Erythroblast (primary cell): ENCODE measurements around the gene MLST8.

Experiments used
- GATA1 ChIP-seq: IDR thresholded peaks from 2 replicates; pipeline ENCODE4 v1.6.1; 2011; ENCODE audit warnings: low read depth, mild to moderate bottlenecking, control low read depth, low read length, moderate library complexity
- POLR2A ChIP-seq: IDR thresholded peaks from 2 replicates; pipeline ENCODE4 v1.6.1; 2011; ENCODE audit warnings: mild to moderate bottlenecking, low read length

DNA sequence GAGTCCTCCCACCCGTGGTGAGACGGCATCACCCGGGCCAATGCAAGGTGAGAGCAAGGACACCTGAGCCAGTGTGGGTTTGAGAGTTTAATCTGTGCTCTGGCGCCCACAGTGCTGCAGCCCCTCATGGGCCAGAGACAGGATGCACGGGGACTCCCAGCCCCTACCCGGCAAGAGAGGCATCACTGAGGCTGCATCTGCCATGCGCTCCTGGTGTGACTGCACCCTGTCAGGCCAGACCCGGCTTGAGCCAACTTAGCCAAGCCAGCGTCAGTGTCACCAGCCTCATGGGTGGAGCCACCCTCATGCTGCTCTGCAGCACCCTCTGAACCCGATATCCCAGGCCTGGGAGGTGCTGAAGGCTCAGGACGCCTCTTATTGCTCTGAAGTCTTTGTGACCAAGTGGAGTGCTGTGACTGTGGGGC lies 6.7 kb downstream of the MLST8 start:
- TF ChIP-seq POLR2A = peak; percentile 11
- TF ChIP-seq GATA1 = no peak
